K562 (cell line): Measurements from ENCODE around the gene CCDC181. TPM values are rescaled to one million over a fixed set of nuclear protein-coding genes. Genes with fewer than 3 reads are reported as not detected.

Experiments used
- ATAC-seq: fragments of 200-7000 bp; cut with Tn5 transposase; 3 replicates; pipeline ENCODE4 v1.9.1; 2020; ENCODE audit warnings: moderate library complexity
- BruUV-seq: library from RNA; stranded (reverse); fragments of 400-500 nt; replicated peaks from 2 replicates; lab custom pipeline; 2021; lab: Mats Ljungman, UMichigan
- CTCF ChIA-PET: fragments of 300-600 bp; formaldehyde crosslinking; extraction: SDS; loops from one replicate; lab custom pipeline; 2021; ENCODE audit warnings: low intra/inter-chr PET ratio; lab: Yijun Ruan, JAX
- POLR2A ChIA-PET: fragments of 300-600, 350-650 bp; sonication (Branson Sonifier 250); formaldehyde crosslinking; extraction: SDS; loops from one replicate; lab custom pipeline; 2021; ENCODE audit warnings: antibody characterized with exemption, inconsistent platforms; lab: Yijun Ruan, JAX
- DNase-seq, 4 experiments: peaks; one replicate each; pipeline versions ENCODE4 v3.0.0 to v3.0.0-alpha.2; 2011 to 2018; ENCODE audit warnings: low spot score in 3 of 4, mixed read lengths in 3 of 4; ENCODE audit errors: extremely low read depth in 1 of 4
- FAIRE-seq: peaks from 2 replicates; lab custom pipeline; 2011; peaks lifted over from hg19 to GRCh38; lab: Jason Lieb, UNC
- H2AFZ ChIP-seq: 2 replicates; pipeline ENCODE4 v1.6.0; 2011; ENCODE audit warnings: low read depth, low read length, control low read depth, inconsistent platforms
- H3K27ac ChIP-seq: fragments of 200-600 bp; 3 replicates; pipeline ENCODE4 v1.8.0; 2011; ENCODE audit warnings: low read depth, mild to moderate bottlenecking, control low read depth, inconsistent platforms, low read length, moderate library complexity, mixed read lengths; ENCODE audit errors: extremely low read depth
- H3K27me3 ChIP-seq, 2 experiments: fragments of 300-600 bp in 1 of 2; 2 replicates in 1 of 2; 3 replicates in 1 of 2; pipeline versions ENCODE4 v1.6.0 to v1.8.0; 2011; ENCODE audit warnings: inconsistent platforms in 2 of 2, low read length in 2 of 2, mild to moderate bottlenecking in 1 of 2, mixed read lengths in 1 of 2, moderate library complexity in 1 of 2; ENCODE audit not compliant: control insufficient read depth in 2 of 2, insufficient read depth in 2 of 2
- H3K36me3 ChIP-seq: fragments of 300-600 bp; 3 replicates; pipeline ENCODE4 v1.8.0; 2011; ENCODE audit warnings: mild to moderate bottlenecking, low read length, inconsistent platforms; ENCODE audit not compliant: control insufficient read depth, insufficient read depth
- H3K4me1 ChIP-seq, 2 experiments: fragments of 200-600 bp in 1 of 2; replicated peaks in 1 of 2; 2 replicates in 1 of 2; 3 replicates in 1 of 2; pipeline versions ENCODE4 v1.5.1 to v1.8.0; 2011; ENCODE audit warnings: inconsistent platforms in 2 of 2, low read length in 2 of 2, mild to moderate bottlenecking in 1 of 2, mixed read lengths in 1 of 2, moderate library complexity in 1 of 2; ENCODE audit not compliant: control insufficient read depth in 2 of 2, insufficient read depth in 2 of 2
- H3K4me2 ChIP-seq: 2 replicates; pipeline ENCODE4 v1.6.1; 2011; ENCODE audit warnings: low read length, control low read depth, inconsistent platforms, mixed read lengths; ENCODE audit not compliant: insufficient read depth
- H3K4me3 ChIP-seq: fragments of 200-600 bp; sonication (generic), shearing (Covaris generic); 2 replicates; pipeline ENCODE4 v1.5.1; 2016; ENCODE audit warnings: control low read depth, inconsistent platforms
- H3K79me2 ChIP-seq: fragments of 200-600 bp; 3 replicates; pipeline ENCODE4 v1.8.0; 2011; ENCODE audit warnings: low read length, inconsistent platforms; ENCODE audit not compliant: control insufficient read depth, insufficient read depth
- H3K9ac ChIP-seq, 2 experiments: 2 replicates each; pipeline versions ENCODE4 v1.6.0 to v1.6.1; 2011; ENCODE audit warnings: low read depth in 2 of 2, low read length in 2 of 2, control low read depth in 1 of 2, inconsistent platforms in 1 of 2, mild to moderate bottlenecking in 1 of 2, mixed read lengths in 1 of 2; ENCODE audit not compliant: insufficient read depth in 1 of 2
- H3K9me1 ChIP-seq: one replicate; pipeline ENCODE4 v1.6.0; 2011; ENCODE audit warnings: inconsistent platforms, mild to moderate bottlenecking, low read length, moderate library complexity; ENCODE audit not compliant: control insufficient read depth, insufficient read depth
- H3K9me3 ChIP-seq: replicated peaks from 2 replicates; pipeline ENCODE4 v1.5.1; 2011; ENCODE audit warnings: low read depth, low read length, inconsistent platforms; ENCODE audit not compliant: control insufficient read depth, insufficient read depth
- H4K20me1 ChIP-seq: replicated peaks from 2 replicates; pipeline ENCODE4 v1.6.1; 2011; ENCODE audit warnings: low read length, inconsistent platforms, mixed read lengths; ENCODE audit not compliant: control insufficient read depth, insufficient read depth
- E2F5 ChIP-seq: sonication (generic); formaldehyde crosslinking; IDR thresholded peaks from 2 replicates; pipeline ENCODE4 v1.8.0; 2022; ENCODE audit warnings: mild to moderate bottlenecking, missing genetic modification reagents
- GTF2E2 ChIP-seq: fragments of 200-800 bp; sonication (Bioruptor generic); IDR thresholded peaks from 2 replicates; pipeline ENCODE4 v1.6.1; 2016; ENCODE audit warnings: missing genetic modification characterization, missing compliant biosample characterization
- SUPT5H ChIP-seq: fragments of 450-650 bp; IDR thresholded peaks from 2 replicates; pipeline ENCODE4 v1.6.1; 2016
- TCF7 ChIP-seq: sonication (generic); IDR thresholded peaks from 2 replicates; pipeline ENCODE4 v1.6.1; 2016; ENCODE audit warnings: antibody characterized with exemption, borderline replicate concordance
- ZNF143 ChIP-seq: sonication (generic); formaldehyde crosslinking; IDR thresholded peaks from 2 replicates; pipeline ENCODE4 v1.9.0; 2022; ENCODE audit warnings: mild to moderate bottlenecking, missing genetic modification reagents
- ZNF507 ChIP-seq: conservative IDR thresholded peaks from 2 replicates; pipeline ENCODE4 v1.6.1; 2017; ENCODE audit warnings: missing genetic modification characterization, missing compliant biosample characterization
- WGBS: fragments of 100-300 bp; shearing (Covaris generic); methylation state at CpG from one replicate; pipeline ENCODE4 v1.1.6; 2016; ENCODE audit warnings: low coverage, mixed read lengths; ENCODE audit not compliant: insufficient coverage; ENCODE audit errors: missing lambda C conversion rate; 5-methylcytosine and 5-hydroxymethylcytosine counted together
- in situ Hi-C: fragments of 300-500 bp; cut with MboI; formaldehyde crosslinking; loops from 4 replicates; pipeline ENCODE4 v1.15.0; 2018; ENCODE audit warnings: inconsistent platforms, mixed read lengths
- intact Hi-C: fragments of 100-400 bp; cut with micrococcal nuclease; formaldehyde crosslinking; loops from 2 replicates; pipeline ENCODE4 v1.14.2; 2022
- polyA plus RNA-seq, 8 experiments: library from polyadenylated mRNA; depleted of rRNA in 4 of 8; stranded (reverse) in 5 of 8; unstranded in 3 of 8; fragments of >200 nt; fragmentation: Nextera tagmentation in 2 of 8; fragmentation: Illumina TruSeq in 1 of 8; extraction: Ambion mirVana in 2 of 8; extraction: Trizol in 1 of 8; gene quantifications; 2 replicates each; pipeline versions ENCODE4 v1.2.1 to v1.2.3, GENCODE V29; 2011 to 2014; ENCODE audit warnings: inconsistent platforms in 1 of 8, missing spikeins in 1 of 8
- total RNA-seq, 7 experiments: library from RNA; depleted of rRNA in 6 of 7; stranded (reverse); fragments of >200 nt in 6 of 7; fragmentation: Illumina TruSeq in 2 of 7; extraction: Trizol in 2 of 7; gene quantifications; 2 replicates each; pipeline versions ENCODE4 v1.2.1 to v1.2.3, GENCODE V29; 2011 to 2021; ENCODE audit warnings: low replicate concordance in 1 of 7

CCDC181 gene
- total and polyA plus RNA-seq, 9 of the 15 experiments (the other 6 are each of a cell fraction or from before 2014, with no cell fraction given): 0.04 to 0.14 TPM; not detected in 7

GRCh38 chr1:169475806-169476387 is 48.6 kb upstream of the CCDC181 start:
- peaks cover 35% of the 10 kb centered on the region for H3K79me2 ChIP-seq

More at GRCh38 chr1:169475806-169476387, 48.6 kb upstream of the CCDC181 start:
- no TSS peak for BruUV-seq
- H3K9me1 ChIP-seq: no peaks in the 10 kb centered on the region
- H3K9ac ChIP-seq: no peak overlapping the region
- H3K4me2 ChIP-seq: no peak overlapping the region
- no peak for FAIRE-seq
- CTCF ChIA-PET: no interaction called here
- H3K9me3 ChIP-seq: no peaks in the 10 kb centered on the region
- peaks cover 5 to 8% of the 10 kb centered on the region in 2 experiments; a peak in 2 of 5 replicates for H3K4me1 ChIP-seq
- ATAC-seq: no peak
- WGBS: 94% methylated on average over 3 of the region's 3 CpGs
- no peaks in the 10 kb centered on the region for H3K27me3 ChIP-seq
- DNase-seq: no peak
- intact Hi-C loops: no loop called here
- POLR2A ChIA-PET: interaction anchor here (0.6 to 1.0 kb wide), 2 partner anchors 10 to 48 kb away, joined by 3 to 4 read pairs; partner anchors contain the start of gene SLC19A2
- no peak overlapping the region for H3K27ac ChIP-seq
- H2AFZ ChIP-seq: no peak overlapping the region
- TF ChIP-seq GTF2E2 (tag): no peak
- TF ChIP-seq TCF7: no peak
- TF ChIP-seq ZNF143 (CRISPR knock-in tag): no peak
- TF ChIP-seq SUPT5H: no peak
- no peak for TF ChIP-seq E2F5
- no peak for TF ChIP-seq ZNF507
- TF ChIP-seq, all 486 proteins: peak for 0
- Histone ChIP-seq H3K36me3 (peaks cover 36% of the 10 kb centered on the region), H3K4me3 (no peak overlapping the region), H4K20me1 (no peaks in the 10 kb centered on the region)
- in situ Hi-C loops: no loop called here
